ENCODE results near the gene HTR3C. TPM values are rescaled to one million over a fixed set of nuclear protein-coding genes. Genes with fewer than 3 reads are reported as not detected.

Gene HTR3C

DNA sequence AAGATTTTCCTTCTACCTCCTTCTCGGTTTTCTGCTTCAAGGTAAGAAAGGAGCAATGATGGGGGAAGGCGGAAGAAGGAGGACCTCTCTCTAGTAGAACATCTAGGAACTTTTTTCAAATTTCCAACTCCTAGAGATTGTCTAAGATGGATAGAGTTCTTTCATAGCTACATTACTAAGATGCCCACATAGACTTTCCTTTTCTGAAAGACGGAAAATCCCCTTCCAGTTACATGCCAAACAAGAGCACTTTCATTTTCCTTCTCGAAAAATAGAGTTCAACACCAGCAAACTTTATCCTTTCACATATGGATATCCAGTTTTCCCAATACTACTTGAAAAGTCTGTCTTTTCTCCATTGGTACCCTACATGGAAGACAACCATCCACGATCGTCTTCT is 44.7 kb downstream of the HTR3C start:
- H2BK12ac ChIP-seq (ENCODE audit: low read length in 2 of 2): no peak overlapping the region
- no peak overlapping the region for H3K14ac ChIP-seq (ENCODE audit: low read length in 2 of 2)
- H2AK5ac ChIP-seq (ENCODE audit: low read length, severe bottlenecking): no peak overlapping the region
- WGBS: 81% methylated on average over 4 of the region's 6 CpGs
- H3K4me1 ChIP-seq (ENCODE audit: control insufficient read depth, insufficient read depth, low read depth, low read length): no peaks in the 10 kb centered on the region
- H2BK120ac ChIP-seq (ENCODE audit: low read depth, low read length): no peak overlapping the region
- no peak overlapping the region for H3K18ac ChIP-seq (ENCODE audit: low read depth in 1 of 2, low read length in 2 of 2)
- H4K8ac ChIP-seq (ENCODE audit: low read length): no peak overlapping the region
- no peak overlapping the region for H2BK15ac ChIP-seq (ENCODE audit: low read depth, poor library complexity, severe bottlenecking)
- H2BK5ac ChIP-seq (ENCODE audit: low read depth, low read length, poor library complexity, severe bottlenecking): no peak overlapping the region
- H3K23ac ChIP-seq (ENCODE audit: low read length in 2 of 2): no peak overlapping the region
- no peak overlapping the region for H3K4me3 ChIP-seq (ENCODE audit: insufficient read depth in 1 of 2, low read depth in 1 of 2, low read length in 2 of 2)
- H3K27me3 ChIP-seq (ENCODE audit: control insufficient read depth in 1 of 2, insufficient read depth in 1 of 2, low read length in 2 of 2): peaks cover 11 to 30% of the 10 kb centered on the region in 2 experiments
- H2AFZ ChIP-seq (ENCODE audit: low read depth, low read length): no peak overlapping the region
- H3K9me3 ChIP-seq (ENCODE audit: control insufficient read depth, low read length): peaks cover 12% of the 10 kb centered on the region
- H3K79me1 ChIP-seq (replicated peaks; ENCODE audit: low read length, poor library complexity, severe bottlenecking): no peaks in the 10 kb centered on the region
- no peak overlapping the region for H4K91ac ChIP-seq (ENCODE audit: low read length)
- DNase-seq: no peak
- H3K9ac ChIP-seq (ENCODE audit: low read length): no peak overlapping the region
- no peak overlapping the region for H3K4me2 ChIP-seq (ENCODE audit: low read length, poor library complexity, severe bottlenecking)
- H3K36me3 ChIP-seq (ENCODE audit: control insufficient read depth in 1 of 2, insufficient read depth in 2 of 2, low read depth in 1 of 2, low read length in 2 of 2): no peaks in the 10 kb centered on the region
- H3K4ac ChIP-seq (ENCODE audit: low read depth in 1 of 2, low read length in 2 of 2): no peak overlapping the region
- H3K27ac ChIP-seq (ENCODE audit: low read length, poor library complexity, severe bottlenecking): no peak overlapping the region

DNA sequence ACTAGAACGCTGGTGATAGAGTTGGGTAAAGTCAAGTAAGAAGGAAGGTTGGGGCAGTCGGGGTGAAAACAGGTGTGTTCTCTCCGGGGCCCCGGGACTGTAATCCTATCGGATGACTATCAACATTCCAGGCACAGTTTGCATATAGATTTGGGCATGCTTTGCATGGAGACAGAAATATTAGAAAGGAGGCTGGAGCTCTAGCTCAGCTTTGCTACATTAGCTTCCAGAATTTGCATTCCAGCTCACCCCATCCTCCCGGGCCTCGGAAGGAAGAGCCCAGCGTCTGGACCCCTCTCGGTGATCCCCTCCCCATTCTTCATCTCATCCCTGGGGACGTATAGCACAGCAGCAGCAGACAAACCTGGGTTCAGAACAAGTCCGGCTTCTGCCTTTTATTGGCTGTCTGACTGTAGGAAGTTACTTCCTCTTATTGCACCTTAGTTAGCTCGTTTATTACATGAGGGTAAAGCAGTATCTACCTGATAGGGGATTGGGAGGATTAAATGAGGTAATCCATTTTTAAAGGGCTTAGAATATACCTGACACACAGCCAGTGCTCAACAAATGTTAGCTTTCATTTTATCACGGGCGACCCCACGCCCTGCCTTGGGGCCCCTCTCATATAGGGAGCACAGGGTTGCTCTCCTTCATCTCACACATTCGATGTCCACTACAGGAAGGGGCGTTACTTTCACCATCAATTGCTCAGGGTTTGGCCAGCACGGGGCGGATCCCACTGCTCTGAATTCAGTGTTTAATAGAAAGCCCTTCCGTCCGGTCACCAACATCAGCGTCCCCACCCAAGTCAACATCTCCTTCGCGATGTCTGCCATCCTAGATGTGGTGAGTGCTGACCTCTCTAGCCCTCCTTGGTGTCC is 47.2 kb downstream of the HTR3C start:
- H3K4me2 ChIP-seq (ENCODE audit: low read length, poor library complexity, severe bottlenecking): no peak overlapping the region
- no peaks in the 10 kb centered on the region for H3K79me1 ChIP-seq (replicated peaks; ENCODE audit: low read length, poor library complexity, severe bottlenecking)
- H4K8ac ChIP-seq (ENCODE audit: low read length): no peak overlapping the region
- no peak overlapping the region for H3K4me3 ChIP-seq (ENCODE audit: insufficient read depth in 1 of 2, low read depth in 1 of 2, low read length in 2 of 2)
- no peak overlapping the region for H2BK120ac ChIP-seq (ENCODE audit: low read depth, low read length)
- no peaks in the 10 kb centered on the region for H3K36me3 ChIP-seq (ENCODE audit: control insufficient read depth in 1 of 2, insufficient read depth in 2 of 2, low read depth in 1 of 2, low read length in 2 of 2)
- no peak overlapping the region for H2BK5ac ChIP-seq (ENCODE audit: low read depth, low read length, poor library complexity, severe bottlenecking)
- H2AFZ ChIP-seq (ENCODE audit: low read depth, low read length): no peak overlapping the region
- DNase-seq: no peak
- WGBS: 82% methylated on average over 24 of the region's 24 CpGs
- H3K9me3 ChIP-seq (ENCODE audit: control insufficient read depth, low read length): peaks cover 5% of the 10 kb centered on the region
- H2BK12ac ChIP-seq (ENCODE audit: low read length in 2 of 2): no peak overlapping the region
- no peaks in the 10 kb centered on the region for H3K4me1 ChIP-seq (ENCODE audit: control insufficient read depth, insufficient read depth, low read depth, low read length)
- H4K91ac ChIP-seq (ENCODE audit: low read length): no peak overlapping the region
- no peak overlapping the region for H3K14ac ChIP-seq (ENCODE audit: low read length in 2 of 2)
- H3K18ac ChIP-seq (ENCODE audit: low read depth in 1 of 2, low read length in 2 of 2): no peak overlapping the region
- no peak overlapping the region for H3K9ac ChIP-seq (ENCODE audit: low read length)
- H3K27me3 ChIP-seq (ENCODE audit: control insufficient read depth in 1 of 2, insufficient read depth in 1 of 2, low read length in 2 of 2): peaks cover 11 to 34% of the 10 kb centered on the region in 2 experiments
- H2BK15ac ChIP-seq (ENCODE audit: low read depth, poor library complexity, severe bottlenecking): no peak overlapping the region
- H3K4ac ChIP-seq (ENCODE audit: low read depth in 1 of 2, low read length in 2 of 2): no peak overlapping the region
- no peak overlapping the region for H2AK5ac ChIP-seq (ENCODE audit: low read length, severe bottlenecking)
- H3K27ac ChIP-seq (ENCODE audit: low read length, poor library complexity, severe bottlenecking): no peak overlapping the region
- peak overlapping the region in 1 of 2 experiments; percentile 24 for H3K23ac ChIP-seq (ENCODE audit: low read length in 2 of 2)

Small RNA genes lying within 50 kb of the gene (small RNA-seq; reads per million reads assigned to genes)
- gene RF00019 (ENCODE audit: low read depth): not detected

Data from mesenchymal stem cell (in vitro differentiated cells and primary cell).